Measurements from ENCODE around the gene ASPA.

Gene ASPA

DNA sequence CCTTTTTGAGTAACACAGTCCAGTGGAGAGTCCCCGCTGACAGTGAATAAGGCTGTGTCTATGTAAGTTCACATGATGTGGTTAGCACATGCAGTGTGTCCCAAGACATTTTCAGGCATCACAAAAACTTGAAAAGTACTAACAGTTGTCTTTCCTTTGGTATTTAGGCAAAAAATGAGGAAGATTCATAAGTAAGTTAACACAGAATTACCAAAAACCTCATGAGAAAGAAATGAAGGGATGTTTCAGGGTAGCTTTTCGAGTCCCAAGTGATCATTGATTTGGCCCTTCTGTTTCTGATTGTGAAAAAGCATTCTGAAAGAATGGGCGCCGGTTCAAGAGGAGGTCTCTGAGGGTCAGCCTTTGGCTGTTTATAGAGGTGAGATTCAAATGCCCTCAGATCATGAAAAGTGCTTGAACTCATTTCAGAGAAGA is 529 bp upstream of the ASPA start:
- Histone ChIP-seq H3K9ac (ENCODE audit: low read length) (no peak overlapping the region), H3K27me3 (ENCODE audit: control insufficient read depth, insufficient read depth, low read length) (no peaks in the 10 kb centered on the region)

DNA sequence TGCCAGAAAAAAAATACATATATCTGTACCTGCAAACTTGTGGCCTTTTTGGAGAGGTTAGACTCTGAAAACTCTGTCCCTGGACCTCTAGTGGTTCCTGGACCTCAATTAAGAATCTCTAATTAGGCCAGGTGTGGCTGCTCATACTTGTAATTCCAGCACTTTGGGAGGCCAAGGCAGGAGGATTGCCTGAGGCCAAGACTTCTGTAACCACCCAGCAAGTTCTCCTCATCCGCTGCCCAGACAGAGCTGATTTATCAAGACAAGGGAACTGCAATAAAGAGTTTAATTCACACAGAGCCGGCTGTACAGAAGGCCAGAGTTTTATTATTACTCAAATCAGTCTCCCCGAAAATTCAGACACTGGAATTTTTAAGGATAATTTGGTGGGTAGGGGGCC is 4.2 kb downstream of the ASPA start:
- Histone ChIP-seq H3K27me3 (ENCODE audit: control insufficient read depth, insufficient read depth, low read length) (no peaks in the 10 kb centered on the region), H3K9ac (ENCODE audit: low read length) (no peak overlapping the region), H3K4me1 (ENCODE audit: control insufficient read depth, insufficient read depth, low read length) (peaks cover under 1% of the 10 kb centered on the region), H3K4me3 (ENCODE audit: low read length) (no peak overlapping the region), H3K36me3 (ENCODE audit: control insufficient read depth, insufficient read depth, low read length) (no peaks in the 10 kb centered on the region), H3K9me3 (ENCODE audit: control insufficient read depth, low read length) (no peaks in the 10 kb centered on the region)

More for the DNA sequence above, 529 bp upstream of the ASPA start:
- Histone ChIP-seq H3K4me1 (ENCODE audit: control insufficient read depth, insufficient read depth, low read length) (peaks cover 13% of the 10 kb centered on the region), H3K9me3 (ENCODE audit: control insufficient read depth, low read length) (no peaks in the 10 kb centered on the region), H3K36me3 (ENCODE audit: control insufficient read depth, insufficient read depth, low read length) (no peaks in the 10 kb centered on the region), H3K4me3 (ENCODE audit: low read length) (no peak overlapping the region)

DNA sequence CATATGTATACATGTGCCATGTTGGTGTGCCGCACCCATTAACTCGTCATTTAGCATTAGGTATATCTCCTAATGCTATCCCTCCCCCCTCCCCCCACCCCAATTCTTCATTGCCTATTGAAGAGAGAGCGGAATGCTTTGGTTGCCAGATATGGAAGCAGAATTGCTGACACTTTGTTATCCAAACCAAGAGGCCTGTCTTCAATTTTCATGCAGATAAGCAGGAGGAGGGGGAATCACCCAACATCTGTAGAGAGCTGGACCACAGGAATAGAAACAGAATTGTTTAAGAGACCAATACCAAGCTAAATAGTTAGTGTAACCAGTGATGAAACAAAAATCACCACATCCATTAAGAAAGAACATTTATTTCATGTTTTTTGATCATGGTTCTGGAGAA is 7.1 kb downstream of the ASPA start:
- no peak overlapping the region for H3K9ac ChIP-seq (ENCODE audit: low read length)
- no peaks in the 10 kb centered on the region for H3K9me3 ChIP-seq (ENCODE audit: control insufficient read depth, low read length)
- no peaks in the 10 kb centered on the region for H3K36me3 ChIP-seq (ENCODE audit: control insufficient read depth, insufficient read depth, low read length)
- H3K27me3 ChIP-seq (ENCODE audit: control insufficient read depth, insufficient read depth, low read length): no peaks in the 10 kb centered on the region
- H3K4me3 ChIP-seq (ENCODE audit: low read length): no peak overlapping the region
- no peaks in the 10 kb centered on the region for H3K4me1 ChIP-seq (ENCODE audit: control insufficient read depth, insufficient read depth, low read length)

DNA sequence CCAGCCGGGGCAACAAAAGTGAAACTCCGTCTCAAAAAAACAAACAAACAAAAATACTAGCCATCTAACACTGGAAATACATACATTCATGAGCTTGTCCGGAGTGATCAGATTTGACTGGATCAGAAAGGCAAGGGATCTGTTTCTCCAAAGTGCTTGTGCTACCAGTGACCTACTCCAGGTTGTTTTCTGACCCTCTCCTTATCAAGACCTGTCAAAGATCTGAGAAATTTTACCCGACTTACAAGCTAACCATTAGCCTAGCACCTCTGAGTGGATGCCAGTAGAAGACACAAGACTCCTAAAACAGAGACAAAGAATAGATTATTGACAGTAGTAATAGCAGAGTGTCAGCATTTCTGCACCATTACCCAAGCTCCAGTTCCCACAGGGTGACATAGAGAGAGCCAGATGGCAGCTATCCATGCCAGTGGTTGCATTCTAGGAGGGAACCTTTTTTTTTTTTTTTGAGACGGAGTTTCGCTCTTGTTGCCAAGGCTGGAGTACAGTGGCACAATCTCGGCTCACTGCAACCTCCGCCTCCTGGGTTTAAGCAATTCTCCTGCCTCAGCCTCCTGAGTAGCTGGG is 9.8 kb downstream of the ASPA start:
- H3K36me3 ChIP-seq (ENCODE audit: control insufficient read depth, insufficient read depth, low read length): no peaks in the 10 kb centered on the region

DNA sequence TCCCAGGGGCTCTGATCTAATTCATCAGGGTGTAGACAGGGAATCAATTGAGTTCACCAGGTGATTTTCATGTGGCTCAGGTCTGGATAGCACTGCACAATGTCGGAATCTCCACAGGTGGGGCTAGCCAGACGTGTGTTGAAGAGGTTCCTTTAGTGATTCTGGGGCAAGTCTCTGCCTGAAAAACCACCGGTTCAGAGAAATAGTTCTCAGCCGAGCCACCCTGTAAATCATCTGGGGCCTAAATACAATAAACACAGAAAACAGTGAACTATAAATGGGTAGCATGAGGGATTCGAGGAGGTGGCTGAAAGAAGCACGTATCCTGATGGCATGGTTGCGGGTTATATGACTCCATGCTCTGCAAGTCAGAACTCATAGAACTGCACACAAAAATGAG is 21.3 kb downstream of the ASPA start:
- H3K36me3 ChIP-seq (ENCODE audit: control insufficient read depth, insufficient read depth, low read length): no peaks in the 10 kb centered on the region
- H3K4me1 ChIP-seq (ENCODE audit: control insufficient read depth, insufficient read depth, low read length): no peaks in the 10 kb centered on the region
- no peaks in the 10 kb centered on the region for H3K27me3 ChIP-seq (ENCODE audit: control insufficient read depth, insufficient read depth, low read length)
- no peak overlapping the region for H3K9ac ChIP-seq (ENCODE audit: low read length)
- H3K4me3 ChIP-seq (ENCODE audit: low read length): no peak overlapping the region
- H3K9me3 ChIP-seq (ENCODE audit: control insufficient read depth, low read length): no peaks in the 10 kb centered on the region

More for the DNA sequence above, 9.8 kb downstream of the ASPA start:
- Histone ChIP-seq H3K9me3 (ENCODE audit: control insufficient read depth, low read length) (no peaks in the 10 kb centered on the region), H3K27me3 (ENCODE audit: control insufficient read depth, insufficient read depth, low read length) (no peaks in the 10 kb centered on the region), H3K4me1 (ENCODE audit: control insufficient read depth, insufficient read depth, low read length) (no peaks in the 10 kb centered on the region), H3K9ac (ENCODE audit: low read length) (no peak overlapping the region), H3K4me3 (ENCODE audit: low read length) (no peak overlapping the region)

DNA sequence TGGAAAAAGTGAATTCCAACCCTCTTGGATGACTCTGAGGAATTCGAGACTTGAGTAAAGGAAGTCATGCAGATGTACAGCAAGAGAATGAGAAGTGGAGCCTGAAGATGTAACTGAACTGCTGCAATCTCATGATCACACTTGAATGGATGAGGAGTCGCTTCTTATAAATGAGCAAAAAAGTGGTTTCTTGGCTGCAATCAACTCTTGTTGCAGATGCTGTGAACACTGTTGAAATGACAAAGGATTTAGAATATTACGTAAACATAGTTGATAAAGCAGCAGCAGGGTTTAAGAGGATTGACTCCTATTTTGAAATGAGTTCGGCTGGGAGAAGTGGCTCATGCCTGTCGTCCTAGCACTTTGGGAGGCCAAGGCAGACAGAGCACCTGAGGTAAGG is 25.5 kb downstream of the ASPA start:
- H3K9me3 ChIP-seq (ENCODE audit: control insufficient read depth, low read length): no peaks in the 10 kb centered on the region
- H3K27me3 ChIP-seq (ENCODE audit: control insufficient read depth, insufficient read depth, low read length): no peaks in the 10 kb centered on the region
- H3K9ac ChIP-seq (ENCODE audit: low read length): no peak overlapping the region
- no peaks in the 10 kb centered on the region for H3K36me3 ChIP-seq (ENCODE audit: control insufficient read depth, insufficient read depth, low read length)
- no peaks in the 10 kb centered on the region for H3K4me1 ChIP-seq (ENCODE audit: control insufficient read depth, insufficient read depth, low read length)
- H3K4me3 ChIP-seq (ENCODE audit: low read length): no peak overlapping the region

DNA sequence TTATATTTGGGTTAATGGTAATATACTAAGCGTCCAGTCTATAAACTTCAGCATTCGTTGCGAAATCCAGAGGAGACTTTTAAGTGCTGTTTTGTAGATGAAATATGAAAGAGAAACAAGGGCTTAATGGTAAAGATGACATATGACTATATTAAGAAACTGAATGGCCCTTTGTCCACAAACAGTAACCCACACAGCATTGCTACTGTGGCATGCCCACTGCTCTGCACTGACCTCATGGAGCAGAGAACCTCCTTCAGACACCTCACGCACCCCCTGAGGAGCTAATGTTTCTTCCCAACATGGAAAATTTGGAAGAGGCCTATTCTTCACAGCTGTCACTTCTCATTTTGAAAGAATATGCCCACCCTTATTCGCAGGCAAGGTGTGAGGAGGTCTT is 26.7 kb downstream of the ASPA start:
- Histone ChIP-seq H3K9me3 (ENCODE audit: control insufficient read depth, low read length) (no peaks in the 10 kb centered on the region), H3K4me3 (ENCODE audit: low read length) (no peak overlapping the region), H3K4me1 (ENCODE audit: control insufficient read depth, insufficient read depth, low read length) (no peaks in the 10 kb centered on the region), H3K36me3 (ENCODE audit: control insufficient read depth, insufficient read depth, low read length) (no peaks in the 10 kb centered on the region), H3K9ac (ENCODE audit: low read length) (no peak overlapping the region), H3K27me3 (ENCODE audit: control insufficient read depth, insufficient read depth, low read length) (no peaks in the 10 kb centered on the region)

DNA sequence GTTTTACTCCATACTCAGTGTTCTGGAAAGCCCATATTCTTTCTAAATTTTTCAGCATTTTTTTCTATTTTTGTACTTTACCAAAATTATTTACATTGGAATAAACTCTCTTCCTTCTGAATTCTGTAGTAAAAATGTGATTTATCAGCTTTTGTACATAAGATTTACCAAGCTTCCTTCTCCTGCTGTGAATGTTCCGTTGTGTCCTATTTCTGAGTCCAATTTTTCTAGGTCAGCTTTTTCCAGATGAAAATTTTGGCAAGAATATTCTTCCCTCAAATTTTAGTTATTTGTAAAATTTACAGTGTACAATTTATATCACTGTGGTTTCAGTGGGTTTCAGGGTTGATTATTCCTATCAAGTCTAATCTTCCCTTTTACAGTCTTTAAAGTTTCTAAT is 27.5 kb downstream of the ASPA start:
- no peak overlapping the region for H3K9ac ChIP-seq (ENCODE audit: low read length)
- H3K4me1 ChIP-seq (ENCODE audit: control insufficient read depth, insufficient read depth, low read length): no peaks in the 10 kb centered on the region
- H3K27me3 ChIP-seq (ENCODE audit: control insufficient read depth, insufficient read depth, low read length): no peaks in the 10 kb centered on the region
- H3K9me3 ChIP-seq (ENCODE audit: control insufficient read depth, low read length): no peaks in the 10 kb centered on the region
- no peaks in the 10 kb centered on the region for H3K36me3 ChIP-seq (ENCODE audit: control insufficient read depth, insufficient read depth, low read length)
- no peak overlapping the region for H3K4me3 ChIP-seq (ENCODE audit: low read length)

DNA sequence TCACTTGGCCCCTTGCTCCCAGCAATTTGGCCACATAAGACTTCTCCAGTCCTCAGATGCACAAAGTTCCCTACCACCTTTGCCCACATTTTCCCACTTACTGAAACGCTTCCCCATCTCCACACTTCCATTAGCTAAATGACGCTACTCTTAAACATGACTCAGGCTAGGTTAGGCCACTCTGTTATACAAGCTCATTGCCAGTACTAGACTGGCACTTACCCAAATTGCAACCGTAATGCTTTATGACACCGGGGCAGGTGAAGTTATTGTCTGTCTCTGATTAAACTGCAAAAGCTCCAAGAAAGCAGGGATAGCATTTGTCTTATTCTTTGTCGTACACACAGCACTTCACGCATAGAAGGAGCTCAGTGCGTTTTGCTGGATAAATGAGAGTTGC is 29.2 kb downstream of the ASPA start:
- Histone ChIP-seq H3K36me3 (ENCODE audit: control insufficient read depth, insufficient read depth, low read length) (no peaks in the 10 kb centered on the region), H3K4me1 (ENCODE audit: control insufficient read depth, insufficient read depth, low read length) (no peaks in the 10 kb centered on the region), H3K9ac (ENCODE audit: low read length) (no peak overlapping the region), H3K4me3 (ENCODE audit: low read length) (no peak overlapping the region), H3K9me3 (ENCODE audit: control insufficient read depth, low read length) (no peaks in the 10 kb centered on the region), H3K27me3 (ENCODE audit: control insufficient read depth, insufficient read depth, low read length) (no peaks in the 10 kb centered on the region)

DNA sequence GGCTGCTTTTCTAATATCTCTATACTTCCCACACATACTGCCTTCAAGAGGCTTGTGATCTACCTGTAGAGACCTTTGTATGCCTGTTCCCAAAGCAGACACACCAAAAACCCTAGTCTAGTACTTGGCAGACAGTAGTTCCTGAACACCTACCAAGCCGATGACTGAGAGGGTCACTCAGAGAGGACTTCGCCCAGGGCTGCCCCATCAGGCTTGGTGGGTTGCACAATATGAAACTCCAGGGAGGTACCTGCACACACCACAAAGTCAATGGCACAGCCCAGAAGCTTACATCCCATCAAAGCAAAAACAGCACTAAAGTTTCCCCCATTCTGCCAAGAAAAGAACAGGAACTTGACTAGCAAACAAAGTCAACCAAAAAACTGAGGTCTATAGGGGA is 30.3 kb downstream of the ASPA start:
- Histone ChIP-seq H3K36me3 (ENCODE audit: control insufficient read depth, insufficient read depth, low read length) (no peaks in the 10 kb centered on the region), H3K4me1 (ENCODE audit: control insufficient read depth, insufficient read depth, low read length) (no peaks in the 10 kb centered on the region), H3K27me3 (ENCODE audit: control insufficient read depth, insufficient read depth, low read length) (no peaks in the 10 kb centered on the region), H3K9me3 (ENCODE audit: control insufficient read depth, low read length) (no peaks in the 10 kb centered on the region), H3K9ac (ENCODE audit: low read length) (no peak overlapping the region), H3K4me3 (ENCODE audit: low read length) (no peak overlapping the region)

DNA sequence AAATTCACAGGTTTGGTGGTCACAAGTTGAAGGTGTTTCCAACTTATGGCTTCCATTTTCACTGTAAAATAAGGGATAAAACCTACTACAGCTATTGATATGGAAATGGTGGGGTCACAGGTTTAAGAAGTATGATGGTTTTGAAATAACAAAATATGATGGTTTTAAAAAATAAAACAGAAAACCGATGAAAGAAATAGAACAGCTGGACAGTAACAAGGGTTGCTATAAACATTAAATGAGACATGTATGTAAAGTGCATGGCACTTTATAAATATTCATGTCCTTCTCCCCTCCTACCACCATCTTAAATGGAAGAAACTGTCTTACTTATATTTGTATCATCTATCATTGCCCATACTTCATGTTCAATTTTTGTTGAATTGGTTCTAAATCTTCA is 31.3 kb downstream of the ASPA start:
- Histone ChIP-seq H3K9ac (ENCODE audit: low read length) (no peak overlapping the region), H3K27me3 (ENCODE audit: control insufficient read depth, insufficient read depth, low read length) (no peaks in the 10 kb centered on the region), H3K4me1 (ENCODE audit: control insufficient read depth, insufficient read depth, low read length) (no peaks in the 10 kb centered on the region), H3K4me3 (ENCODE audit: low read length) (no peak overlapping the region), H3K9me3 (ENCODE audit: control insufficient read depth, low read length) (no peaks in the 10 kb centered on the region), H3K36me3 (ENCODE audit: control insufficient read depth, insufficient read depth, low read length) (no peaks in the 10 kb centered on the region)

DNA sequence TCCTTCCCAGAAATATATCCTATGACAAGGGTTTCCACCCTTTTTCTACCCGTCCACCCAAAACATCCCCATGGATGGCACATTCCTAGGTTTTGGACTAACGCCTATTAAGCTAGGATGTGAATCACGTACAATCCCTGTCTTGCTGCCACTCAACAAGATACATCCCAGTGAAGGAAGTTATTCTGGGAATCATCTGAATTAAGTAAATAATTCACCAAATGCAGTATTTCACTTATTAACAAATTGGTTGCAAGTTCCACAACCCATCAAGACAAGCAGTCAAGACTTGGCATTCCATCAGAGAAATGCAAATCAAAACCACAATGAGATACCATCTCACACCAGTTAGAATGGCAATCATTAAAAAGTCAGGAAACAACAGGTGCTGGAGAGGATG is 32.1 kb downstream of the ASPA start:
- H3K36me3 ChIP-seq (ENCODE audit: control insufficient read depth, insufficient read depth, low read length): no peaks in the 10 kb centered on the region
- H3K9me3 ChIP-seq (ENCODE audit: control insufficient read depth, low read length): no peaks in the 10 kb centered on the region
- no peaks in the 10 kb centered on the region for H3K4me1 ChIP-seq (ENCODE audit: control insufficient read depth, insufficient read depth, low read length)
- H3K9ac ChIP-seq (ENCODE audit: low read length): no peak overlapping the region
- no peaks in the 10 kb centered on the region for H3K27me3 ChIP-seq (ENCODE audit: control insufficient read depth, insufficient read depth, low read length)
- no peak overlapping the region for H3K4me3 ChIP-seq (ENCODE audit: low read length)

DNA sequence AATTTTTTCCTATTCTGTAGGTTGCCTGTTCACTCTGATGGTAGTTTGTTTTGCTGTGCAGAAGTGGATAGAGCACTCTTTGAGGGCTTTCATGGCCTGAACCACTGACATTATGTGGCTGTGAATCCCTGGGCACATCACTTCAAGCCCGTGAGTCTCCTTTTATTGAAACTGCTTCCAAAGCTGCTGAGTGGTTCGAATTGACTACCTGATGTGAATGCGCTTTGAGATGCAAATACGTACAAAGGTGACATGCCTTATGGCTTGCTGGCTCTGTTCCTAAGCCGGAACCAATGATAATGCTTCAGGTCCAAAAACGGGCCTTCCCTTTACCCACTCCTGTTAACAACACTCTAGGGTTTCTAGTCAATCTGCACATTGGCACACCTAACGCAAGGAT is 34.3 kb downstream of the ASPA start:
- Histone ChIP-seq H3K9ac (ENCODE audit: low read length) (no peak overlapping the region), H3K9me3 (ENCODE audit: control insufficient read depth, low read length) (no peaks in the 10 kb centered on the region), H3K36me3 (ENCODE audit: control insufficient read depth, insufficient read depth, low read length) (no peaks in the 10 kb centered on the region), H3K4me3 (ENCODE audit: low read length) (no peak overlapping the region), H3K4me1 (ENCODE audit: control insufficient read depth, insufficient read depth, low read length) (no peaks in the 10 kb centered on the region), H3K27me3 (ENCODE audit: control insufficient read depth, insufficient read depth, low read length) (no peaks in the 10 kb centered on the region)
